ENCODE measurements around the gene PTPN1. TPM values are rescaled to one million over a fixed set of nuclear protein-coding genes. Genes with fewer than 3 reads are reported as not detected.
A peak's percentile ranks its signal among the peaks of the same experiment; 100 is the strongest.

Gene PTPN1
- total and polyA plus RNA-seq, 4 donors: 5.8 to 10.6 (median 9.7) TPM

- Histone ChIP-seq H3K27ac (ENCODE audit: low read depth in 1 of 2, low read length in 2 of 2) (peak overlapping the region; percentile 63 to 69), H3K4me3 (ENCODE audit: low read depth in 1 of 3, low read length in 3 of 3) (no peak overlapping the region), H3K9me3 (ENCODE audit: control insufficient read depth in 4 of 4, low read length in 3 of 4) (no peaks in the 10 kb centered on the region), H3K4me1 (ENCODE audit: control insufficient read depth in 4 of 4, insufficient read depth in 4 of 4, low read length in 3 of 4) (peaks cover 12 to 20% (median 16%) of the 10 kb centered on the region in 4 donors), H3K9ac (ENCODE audit: low read depth in 1 of 2, low read length in 2 of 2) (no peak overlapping the region), H3K36me3 (ENCODE audit: control insufficient read depth in 4 of 4, insufficient read depth in 3 of 4, low read depth in 1 of 4, low read length in 3 of 4) (no peaks in the 10 kb centered on the region), H3K27me3 (ENCODE audit: control insufficient read depth in 4 of 4, insufficient read depth in 4 of 4, low read length in 3 of 4) (no peaks in the 10 kb centered on the region)
- no peak for TF ChIP-seq EGR1 (IDR thresholded peaks at IDR 0.05; ENCODE audit: low read depth in 2 of 2)
- peak in 1 of 2 donors; percentile 22 for TF ChIP-seq RAD21 (IDR thresholded peaks at IDR 0.05)
- no peak for TF ChIP-seq ZBTB33 (IDR thresholded peaks at IDR 0.05)
- no peak for TF ChIP-seq ATF3 (IDR thresholded peaks at IDR 0.05)
- no peak for TF ChIP-seq FOXA2 (IDR thresholded peaks at IDR 0.05)
- TF ChIP-seq NR2F2 (IDR thresholded peaks at IDR 0.05): no peak
- no peak for TF ChIP-seq REST (IDR thresholded peaks at IDR 0.05)
- TF ChIP-seq HNF4G (IDR thresholded peaks at IDR 0.05): no peak
- TF ChIP-seq HNF4A (conservative IDR thresholded peaks at IDR 0.05): no peak
- no peak for TF ChIP-seq GABPA (IDR thresholded peaks at IDR 0.05 in 1 of 2, conservative IDR thresholded peaks at IDR 0.05 in 1 of 2)
- TF ChIP-seq FOXA1 (IDR thresholded peaks at IDR 0.05): no peak
- peak in 1 of 2 donors; percentile 54 for TF ChIP-seq RXRA (IDR thresholded peaks at IDR 0.05)
- no peak for TF ChIP-seq MAX (IDR thresholded peaks at IDR 0.05)
- peak; percentile 25 for TF ChIP-seq SP1 (IDR thresholded peaks at IDR 0.05)
- TF ChIP-seq JUND (IDR thresholded peaks at IDR 0.05): no peak
- no peak for TF ChIP-seq CTCF (IDR thresholded peaks at IDR 0.05; ENCODE audit: low read depth, low read length, missing input control)
- peak; percentile 39 for TF ChIP-seq TAF1 (conservative IDR thresholded peaks at IDR 0.05)
- no peak for TF ChIP-seq YY1 (IDR thresholded peaks at IDR 0.05)
- 69% methylated on average over 4 of the region's 4 CpGs for WGBS
- no peak for DNase-seq (ENCODE audit: low spot score)
These were observed 39.8 kb upstream of the PTPN1 start for GRCh38 chr20:50470264-50470858.
